ENCODE results near the gene SUN1. TPM values are rescaled to one million over a fixed set of nuclear protein-coding genes. Genes with fewer than 3 reads are reported as not detected.

SUN1 gene
- total RNA-seq, 1 experiment from 2014 or later = 252 TPM

- Mint-ChIP-seq H3K4me1 (ENCODE audit: low read depth, unreplicated experiment) (peaks cover 18% of the 10 kb centered on the region), H3K4me3 (ENCODE audit: low read depth, unreplicated experiment) (no peak overlapping the region), H3K36me3 (ENCODE audit: insufficient read depth, unreplicated experiment) (peaks cover 98% of the 10 kb centered on the region), H3K9me3 (ENCODE audit: low read depth, unreplicated experiment) (no peaks in the 10 kb centered on the region), H3K27ac (ENCODE audit: unreplicated experiment) (no peak overlapping the region), H3K27me3 (ENCODE audit: unreplicated experiment) (no peaks in the 10 kb centered on the region)
- CTCF ChIA-PET = interaction anchor here (1.1 kb wide), 1 partner anchor 17 kb away, joined by 3 read pairs; no protein-coding TSS in a partner anchor
- intact Hi-C loops (cut with micrococcal nuclease; ENCODE audit: unreplicated experiment) = no loop called here
- BruUV-seq (replicated peaks) = no TSS peak
- no peak for TF ChIP-seq CTCF (IDR thresholded peaks at IDR 0.05; ENCODE audit: unreplicated experiment)
- DNase-seq = no peak
These were observed 64.8 kb downstream of the SUN1 start for GRCh38 chr7:897086-897485.

- peak; percentile 47 for DNase-seq
- Mint-ChIP-seq H3K4me3 (ENCODE audit: low read depth, unreplicated experiment) (no peak overlapping the region), H3K27ac (ENCODE audit: unreplicated experiment) (no peak overlapping the region), H3K9me3 (ENCODE audit: low read depth, unreplicated experiment) (no peaks in the 10 kb centered on the region), H3K4me1 (ENCODE audit: low read depth, unreplicated experiment) (peaks cover 18% of the 10 kb centered on the region), H3K36me3 (ENCODE audit: insufficient read depth, unreplicated experiment) (peaks cover 98% of the 10 kb centered on the region), H3K27me3 (ENCODE audit: unreplicated experiment) (no peaks in the 10 kb centered on the region)
- TF ChIP-seq CTCF (IDR thresholded peaks at IDR 0.05; ENCODE audit: unreplicated experiment) = no peak
- no TSS peak for BruUV-seq (replicated peaks)
- intact Hi-C loops (cut with micrococcal nuclease; ENCODE audit: unreplicated experiment) = no loop called here
- CTCF ChIA-PET = interaction anchor here (1.1 kb wide), 1 partner anchor 16 kb away, joined by 3 read pairs; no protein-coding TSS in a partner anchor
These were observed 65.6 kb downstream of the SUN1 start for GRCh38 chr7:897771-898376.

- peaks cover 98% of the 10 kb centered on the region for H3K36me3 Mint-ChIP-seq (ENCODE audit: insufficient read depth, unreplicated experiment)
- H3K27me3 Mint-ChIP-seq (ENCODE audit: unreplicated experiment) = no peaks in the 10 kb centered on the region
- H3K4me3 Mint-ChIP-seq (ENCODE audit: low read depth, unreplicated experiment) = no peak overlapping the region
- TF ChIP-seq CTCF (IDR thresholded peaks at IDR 0.05; ENCODE audit: unreplicated experiment) = no peak
- CTCF ChIA-PET = no interaction called here
- H3K27ac Mint-ChIP-seq (ENCODE audit: unreplicated experiment) = no peak overlapping the region
- intact Hi-C loops (cut with micrococcal nuclease; ENCODE audit: unreplicated experiment) = no loop called here
- H3K9me3 Mint-ChIP-seq (ENCODE audit: low read depth, unreplicated experiment) = no peaks in the 10 kb centered on the region
- no TSS peak for BruUV-seq (replicated peaks)
- no peak for DNase-seq
- peaks cover 15% of the 10 kb centered on the region for H3K4me1 Mint-ChIP-seq (ENCODE audit: low read depth, unreplicated experiment)
These were observed 66.2 kb downstream of the SUN1 start for GRCh38 chr7:898460-898854.

GRCh38 chr7:898855-899681, 66.8 kb downstream of the SUN1 start:
- peak overlapping the region; percentile 25 for H3K27ac Mint-ChIP-seq (ENCODE audit: unreplicated experiment)
- CTCF ChIA-PET = no interaction called here
- no peak for TF ChIP-seq CTCF (IDR thresholded peaks at IDR 0.05; ENCODE audit: unreplicated experiment)
- BruUV-seq (replicated peaks) = TSS peak; percentile 20
- no peaks in the 10 kb centered on the region for H3K9me3 Mint-ChIP-seq (ENCODE audit: low read depth, unreplicated experiment)
- no peak overlapping the region for H3K4me3 Mint-ChIP-seq (ENCODE audit: low read depth, unreplicated experiment)
- no peak for DNase-seq
- intact Hi-C loops (cut with micrococcal nuclease; ENCODE audit: unreplicated experiment) = no loop called here
- H3K36me3 Mint-ChIP-seq (ENCODE audit: insufficient read depth, unreplicated experiment) = peaks cover 98% of the 10 kb centered on the region
- no peaks in the 10 kb centered on the region for H3K27me3 Mint-ChIP-seq (ENCODE audit: unreplicated experiment)
- peaks cover 12% of the 10 kb centered on the region for H3K4me1 Mint-ChIP-seq (ENCODE audit: low read depth, unreplicated experiment)
